Astrocyte (in vitro differentiated cells and primary cell): Measurements from ENCODE around the gene B4GALT5. TPM values are rescaled to one million over a fixed set of nuclear protein-coding genes. Genes with fewer than 3 reads are reported as not detected.
"Not testable (repeated sequence)": the region's sequence is repeated elsewhere in the genome, so short reads cannot be mapped to it uniquely, and the experiment has no call there.

ENCODE experiments used
- DNase-seq: peaks from one replicate; pipeline ENCODE4 v3.0.0-alpha.2; 2010; ENCODE audit warnings: low read depth
- FAIRE-seq: peaks from 2 replicates; lab custom pipeline; 2011; peaks lifted over from hg19 to GRCh38; lab: Jason Lieb, UNC
- H2AFZ ChIP-seq: 2 replicates; pipeline ENCODE4 v1.6.0; 2012; ENCODE audit warnings: low read depth, low read length, inconsistent platforms
- H3K27ac ChIP-seq: 2 replicates; pipeline ENCODE4 v1.5.1; 2011; ENCODE audit warnings: low read depth, low read length, inconsistent platforms
- H3K27me3 ChIP-seq: 2 replicates; pipeline ENCODE4 v1.6.0; 2011; ENCODE audit warnings: low read length, inconsistent platforms; ENCODE audit not compliant: insufficient read depth
- H3K36me3 ChIP-seq: 2 replicates; pipeline ENCODE4 v1.5.1; 2011; ENCODE audit warnings: low read length, inconsistent platforms; ENCODE audit not compliant: insufficient read depth
- H3K4me1 ChIP-seq: 2 replicates; pipeline ENCODE4 v1.5.1; 2011; ENCODE audit warnings: low read length, inconsistent platforms; ENCODE audit not compliant: insufficient read depth
- H3K4me2 ChIP-seq: 2 replicates; pipeline ENCODE4 v1.6.0; 2012; ENCODE audit warnings: low read length, inconsistent platforms
- H3K4me3 ChIP-seq: 2 replicates; pipeline ENCODE4 v1.5.1; 2011; ENCODE audit warnings: low read depth, mild to moderate bottlenecking, low read length, inconsistent platforms; ENCODE audit not compliant: insufficient read depth
- H3K79me2 ChIP-seq: 2 replicates; pipeline ENCODE4 v1.6.0; 2012; ENCODE audit warnings: mild to moderate bottlenecking, low read length, inconsistent platforms; ENCODE audit not compliant: insufficient read depth
- H3K9ac ChIP-seq: 2 replicates; pipeline ENCODE4 v1.6.0; 2012; ENCODE audit warnings: mild to moderate bottlenecking, low read length, inconsistent platforms
- H3K9me3 ChIP-seq: 2 replicates; pipeline ENCODE4 v1.5.1; 2012; ENCODE audit warnings: low read depth, mild to moderate bottlenecking, low read length, inconsistent platforms; ENCODE audit not compliant: insufficient read depth
- H4K20me1 ChIP-seq: 2 replicates; pipeline ENCODE4 v1.6.0; 2012; ENCODE audit warnings: low read length, inconsistent platforms; ENCODE audit not compliant: insufficient read depth
- H3K27ac Mint-ChIP-seq: one replicate; pipeline ENCODE4 v1.8.0; 2021; ENCODE audit warnings: mild to moderate bottlenecking, mixed read lengths; ENCODE audit not compliant: unreplicated experiment
- H3K27me3 Mint-ChIP-seq: one replicate; pipeline ENCODE4 v1.8.0; 2021; ENCODE audit warnings: low read depth, mixed read lengths; ENCODE audit not compliant: unreplicated experiment
- H3K36me3 Mint-ChIP-seq: one replicate; pipeline ENCODE4 v1.8.0; 2021; ENCODE audit warnings: low read depth, mixed read lengths; ENCODE audit not compliant: unreplicated experiment
- H3K4me1 Mint-ChIP-seq: one replicate; pipeline ENCODE4 v1.8.0; 2021; ENCODE audit warnings: low read depth, mixed read lengths; ENCODE audit not compliant: unreplicated experiment
- H3K4me3 Mint-ChIP-seq: one replicate; pipeline ENCODE4 v1.8.0; 2021; ENCODE audit warnings: mild to moderate bottlenecking, moderate library complexity, mixed read lengths; ENCODE audit not compliant: unreplicated experiment
- H3K9me3 Mint-ChIP-seq: one replicate; pipeline ENCODE4 v1.8.0; 2021; ENCODE audit warnings: mild to moderate bottlenecking, mixed read lengths; ENCODE audit not compliant: unreplicated experiment
- CTCF ChIP-seq: IDR thresholded peaks from 2 replicates; pipeline ENCODE4 v1.5.1; 2011; ENCODE audit warnings: low read depth, mild to moderate bottlenecking, inconsistent platforms, low read length, moderate library complexity; ENCODE audit not compliant: insufficient read depth
- EZH2 ChIP-seq: IDR thresholded peaks from 2 replicates; pipeline ENCODE4 v1.6.1; 2012; ENCODE audit warnings: mild to moderate bottlenecking, low read length, inconsistent platforms; ENCODE audit not compliant: insufficient read depth
- total RNA-seq: library from RNA; stranded (reverse); gene quantifications from 2 replicates; pipeline ENCODE4 v1.2.1, GENCODE V29; 2021

The B4GALT5 gene
- total RNA-seq, 1 donor from 2014 or later, result 41.9 TPM

GRCh38 chr20:49616154-49617007 lies 97.3 kb downstream of the B4GALT5 start:
- Histone ChIP-seq H4K20me1 (no peaks in the 10 kb centered on the region), H2AFZ (no peak overlapping the region), H3K36me3 (no peaks in the 10 kb centered on the region), H3K27ac (no peak overlapping the region), H3K79me2 (no peaks in the 10 kb centered on the region), H3K9me3 (peaks cover 7% of the 10 kb centered on the region), H3K9ac (no peak overlapping the region), H3K4me1 (no peaks in the 10 kb centered on the region), H3K4me2 (no peak overlapping the region), H3K27me3 (no peaks in the 10 kb centered on the region), H3K4me3 (no peak overlapping the region)
- DNase-seq (no peak), FAIRE-seq (no peak)
- no peaks in the 10 kb centered on the region for H3K36me3 Mint-ChIP-seq
- H3K4me3 Mint-ChIP-seq, result no peak overlapping the region
- H3K4me1 Mint-ChIP-seq, result no peaks in the 10 kb centered on the region
- peaks cover 2% of the 10 kb centered on the region for H3K9me3 Mint-ChIP-seq
- peaks cover 8% of the 10 kb centered on the region for H3K27me3 Mint-ChIP-seq
- TF ChIP-seq EZH2 (no peak), CTCF (no peak)
- H3K27ac Mint-ChIP-seq, result no peak overlapping the region

GRCh38 chr20:49615401-49616153 lies 98.1 kb downstream of the B4GALT5 start:
- Mint-ChIP-seq H3K9me3 (no peaks in the 10 kb centered on the region), H3K27ac (no peak overlapping the region), H3K4me1 (peaks cover 2% of the 10 kb centered on the region), H3K36me3 (no peaks in the 10 kb centered on the region), H3K4me3 (no peak overlapping the region), H3K27me3 (peaks cover 13% of the 10 kb centered on the region)
- H3K9ac ChIP-seq, result no peak overlapping the region
- H3K27ac ChIP-seq, result no peak overlapping the region
- no peak overlapping the region for H3K4me2 ChIP-seq
- DNase-seq (no peak), FAIRE-seq (no peak)
- no peaks in the 10 kb centered on the region for H3K27me3 ChIP-seq
- peaks cover 6% of the 10 kb centered on the region for H3K9me3 ChIP-seq
- H3K79me2 ChIP-seq, result no peaks in the 10 kb centered on the region
- H3K4me3 ChIP-seq, result no peak overlapping the region
- H3K4me1 ChIP-seq, result no peaks in the 10 kb centered on the region
- H4K20me1 ChIP-seq, result no peaks in the 10 kb centered on the region
- TF ChIP-seq EZH2 (no peak), CTCF (no peak)
- no peaks in the 10 kb centered on the region for H3K36me3 ChIP-seq
- no peak overlapping the region for H2AFZ ChIP-seq

- not testable (repeated sequence) for H3K4me3 Mint-ChIP-seq, H3K4me2 ChIP-seq, DNase-seq, H3K36me3 ChIP-seq, FAIRE-seq, H2AFZ ChIP-seq, H3K9me3 ChIP-seq, H4K20me1 ChIP-seq, H3K9ac ChIP-seq, H3K4me3 ChIP-seq, H3K4me1 ChIP-seq, H3K36me3 Mint-ChIP-seq, H3K9me3 Mint-ChIP-seq, H3K4me1 Mint-ChIP-seq, H3K27me3 ChIP-seq, H3K27ac Mint-ChIP-seq, H3K27ac ChIP-seq, H3K79me2 ChIP-seq
- H3K27me3 Mint-ChIP-seq, result peaks cover 13% of the 10 kb centered on the region
Observed at GRCh38 chr20:49615051-49615400, 98.7 kb downstream of the B4GALT5 start.
